ENCODE measurements around the gene TEX9. TPM values are rescaled to one million over a fixed set of nuclear protein-coding genes. Genes with fewer than 3 reads are reported as not detected.

The TEX9 gene
- total RNA-seq, 1 experiment from 2014 or later: 4.1 TPM

DNA sequence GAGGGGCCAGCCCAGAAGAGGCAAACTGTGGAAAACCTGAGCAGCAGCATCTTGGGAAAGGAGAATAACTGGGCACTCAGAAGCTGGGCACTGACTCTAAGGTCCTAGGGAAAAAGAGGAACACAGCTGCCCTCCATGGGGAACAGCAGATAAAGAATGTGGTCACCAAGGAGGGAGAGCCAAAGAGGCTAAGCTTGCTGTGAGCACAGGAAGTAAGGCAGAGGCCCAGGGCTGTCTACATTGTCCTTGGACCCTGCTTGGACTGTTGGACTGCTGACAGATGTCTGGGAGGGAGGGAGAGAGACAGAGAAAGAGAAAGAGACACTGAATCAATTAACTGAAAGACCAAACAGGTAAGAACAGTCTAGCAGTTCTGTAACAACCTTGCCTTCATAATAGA lies 104.3 kb downstream of the TEX9 start:
- intact Hi-C loops (cut with micrococcal nuclease; ENCODE audit: unreplicated experiment): no loop called here
- no peak overlapping the region for H3K27ac ChIP-seq (ENCODE audit: low read length)
- TF ChIP-seq, protein P1, sequence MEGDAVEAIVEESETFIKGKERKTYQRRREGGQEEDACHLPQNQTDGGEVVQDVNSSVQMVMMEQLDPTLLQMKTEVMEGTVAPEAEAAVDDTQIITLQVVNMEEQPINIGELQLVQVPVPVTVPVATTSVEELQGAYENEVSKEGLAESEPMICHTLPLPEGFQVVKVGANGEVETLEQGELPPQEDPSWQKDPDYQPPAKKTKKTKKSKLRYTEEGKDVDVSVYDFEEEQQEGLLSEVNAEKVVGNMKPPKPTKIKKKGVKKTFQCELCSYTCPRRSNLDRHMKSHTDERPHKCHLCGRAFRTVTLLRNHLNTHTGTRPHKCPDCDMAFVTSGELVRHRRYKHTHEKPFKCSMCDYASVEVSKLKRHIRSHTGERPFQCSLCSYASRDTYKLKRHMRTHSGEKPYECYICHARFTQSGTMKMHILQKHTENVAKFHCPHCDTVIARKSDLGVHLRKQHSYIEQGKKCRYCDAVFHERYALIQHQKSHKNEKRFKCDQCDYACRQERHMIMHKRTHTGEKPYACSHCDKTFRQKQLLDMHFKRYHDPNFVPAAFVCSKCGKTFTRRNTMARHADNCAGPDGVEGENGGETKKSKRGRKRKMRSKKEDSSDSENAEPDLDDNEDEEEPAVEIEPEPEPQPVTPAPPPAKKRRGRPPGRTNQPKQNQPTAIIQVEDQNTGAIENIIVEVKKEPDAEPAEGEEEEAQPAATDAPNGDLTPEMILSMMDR (IDR thresholded peaks at IDR 0.05): no peak
- TF ChIP-seq TCF7L2 (IDR thresholded peaks at IDR 0.05; ENCODE audit: low read depth, low read length): no peak
- TF ChIP-seq POLR2AphosphoS5 (IDR thresholded peaks at IDR 0.05; ENCODE audit: low read depth, low read length): no peak
- TF ChIP-seq, protein P2, sequence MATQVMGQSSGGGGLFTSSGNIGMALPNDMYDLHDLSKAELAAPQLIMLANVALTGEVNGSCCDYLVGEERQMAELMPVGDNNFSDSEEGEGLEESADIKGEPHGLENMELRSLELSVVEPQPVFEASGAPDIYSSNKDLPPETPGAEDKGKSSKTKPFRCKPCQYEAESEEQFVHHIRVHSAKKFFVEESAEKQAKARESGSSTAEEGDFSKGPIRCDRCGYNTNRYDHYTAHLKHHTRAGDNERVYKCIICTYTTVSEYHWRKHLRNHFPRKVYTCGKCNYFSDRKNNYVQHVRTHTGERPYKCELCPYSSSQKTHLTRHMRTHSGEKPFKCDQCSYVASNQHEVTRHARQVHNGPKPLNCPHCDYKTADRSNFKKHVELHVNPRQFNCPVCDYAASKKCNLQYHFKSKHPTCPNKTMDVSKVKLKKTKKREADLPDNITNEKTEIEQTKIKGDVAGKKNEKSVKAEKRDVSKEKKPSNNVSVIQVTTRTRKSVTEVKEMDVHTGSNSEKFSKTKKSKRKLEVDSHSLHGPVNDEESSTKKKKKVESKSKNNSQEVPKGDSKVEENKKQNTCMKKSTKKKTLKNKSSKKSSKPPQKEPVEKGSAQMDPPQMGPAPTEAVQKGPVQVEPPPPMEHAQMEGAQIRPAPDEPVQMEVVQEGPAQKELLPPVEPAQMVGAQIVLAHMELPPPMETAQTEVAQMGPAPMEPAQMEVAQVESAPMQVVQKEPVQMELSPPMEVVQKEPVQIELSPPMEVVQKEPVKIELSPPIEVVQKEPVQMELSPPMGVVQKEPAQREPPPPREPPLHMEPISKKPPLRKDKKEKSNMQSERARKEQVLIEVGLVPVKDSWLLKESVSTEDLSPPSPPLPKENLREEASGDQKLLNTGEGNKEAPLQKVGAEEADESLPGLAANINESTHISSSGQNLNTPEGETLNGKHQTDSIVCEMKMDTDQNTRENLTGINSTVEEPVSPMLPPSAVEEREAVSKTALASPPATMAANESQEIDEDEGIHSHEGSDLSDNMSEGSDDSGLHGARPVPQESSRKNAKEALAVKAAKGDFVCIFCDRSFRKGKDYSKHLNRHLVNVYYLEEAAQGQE (IDR thresholded peaks at IDR 0.05; ENCODE audit: insufficient read depth in 1 of 2, low read depth in 2 of 2, low read length in 1 of 2): no peak
- TF ChIP-seq SIN3A (IDR thresholded peaks at IDR 0.05; ENCODE audit: borderline replicate concordance, insufficient read depth, low read depth, low read length): no peak
- H3K36me3 ChIP-seq (ENCODE audit: control insufficient read depth, insufficient read depth, low read length): no peaks in the 10 kb centered on the region
- DNase-seq (ENCODE audit: low read depth, low spot score) (no peak), ATAC-seq (no peak)
- H3K27me3 ChIP-seq (ENCODE audit: control insufficient read depth, insufficient read depth, low read length): peaks cover 3% of the 10 kb centered on the region; the same call in 1 of the 2 replicates
- no TSS peak for BruUV-seq (replicated peaks)
- ChIA-PET POLR2A (no interaction called here), CTCF (no interaction called here)
- in situ Hi-C loops (cut with HindIII; ENCODE audit: low pct_unique_long_range_greater_than_20kb, low sequenced_read_pairs): no loop called here
- H3K4me3 ChIP-seq (ENCODE audit: low read depth in 2 of 2, low read length in 2 of 2): no peak overlapping the region
- no peaks in the 10 kb centered on the region for H3K9me3 ChIP-seq (ENCODE audit: control insufficient read depth, insufficient read depth, low read depth, low read length)
- no peaks in the 10 kb centered on the region; the same call in 1 of the 2 replicates for H3K4me1 ChIP-seq (ENCODE audit: control insufficient read depth, insufficient read depth, low read length)

DNA sequence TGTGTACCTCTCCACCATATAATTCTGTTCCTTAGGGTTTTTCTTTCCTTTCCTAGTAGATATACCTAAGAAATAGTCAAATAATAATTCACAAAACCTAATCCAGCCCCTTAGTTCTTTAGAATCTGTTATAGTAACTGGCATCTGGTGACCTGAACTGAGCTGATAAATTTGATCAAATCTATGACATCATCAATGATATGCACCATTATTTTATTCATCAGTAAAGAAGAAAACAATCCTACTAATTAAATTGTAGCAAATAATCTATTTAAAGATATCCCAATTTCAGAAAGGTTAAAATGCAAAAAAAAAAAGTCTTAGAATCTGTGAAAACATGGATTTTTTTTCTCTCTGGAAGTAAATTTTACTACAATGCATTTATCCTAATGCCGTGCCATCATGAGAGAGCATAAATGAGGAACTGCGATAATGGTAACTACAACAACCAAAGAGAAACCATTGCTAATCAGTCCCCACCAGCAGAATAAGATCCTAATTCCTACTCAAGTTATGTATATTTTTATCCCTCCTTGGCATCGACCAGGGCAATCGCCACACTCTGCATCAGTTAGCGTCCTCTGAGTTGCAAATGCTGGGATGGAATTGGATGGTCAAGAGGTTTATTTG lies 106.3 kb downstream of the TEX9 start:
- no peak overlapping the region for H3K4me3 ChIP-seq (ENCODE audit: low read depth in 2 of 2, low read length in 2 of 2)
- no peak for ATAC-seq
- H3K4me1 ChIP-seq (ENCODE audit: control insufficient read depth, insufficient read depth, low read length): no peaks in the 10 kb centered on the region
- TF ChIP-seq POLR2AphosphoS5 (IDR thresholded peaks at IDR 0.05; ENCODE audit: low read depth, low read length): no peak
- no peak for TF ChIP-seq TCF7L2 (IDR thresholded peaks at IDR 0.05; ENCODE audit: low read depth, low read length)
- TF ChIP-seq, protein P1 (IDR thresholded peaks at IDR 0.05): no peak
- DNase-seq (ENCODE audit: low read depth, low spot score): no peak
- no peak overlapping the region for H3K27ac ChIP-seq (ENCODE audit: low read length)
- ChIA-PET POLR2A (no interaction called here), CTCF (no interaction called here)
- in situ Hi-C loops (cut with HindIII; ENCODE audit: low pct_unique_long_range_greater_than_20kb, low sequenced_read_pairs) (no loop called here), intact Hi-C loops (cut with micrococcal nuclease; ENCODE audit: unreplicated experiment) (no loop called here)
- H3K9me3 ChIP-seq (ENCODE audit: control insufficient read depth, insufficient read depth, low read depth, low read length): no peaks in the 10 kb centered on the region
- BruUV-seq (replicated peaks): no TSS peak
- H3K27me3 ChIP-seq (ENCODE audit: control insufficient read depth, insufficient read depth, low read length): peaks cover 3% of the 10 kb centered on the region
- no peaks in the 10 kb centered on the region for H3K36me3 ChIP-seq (ENCODE audit: control insufficient read depth, insufficient read depth, low read length)

Measured in Panc1 (cell line).